D721Med (cell line): Measurements from ENCODE around the gene HNRNPA2B1.

Source experiments
- DNase-seq: peaks from one replicate; pipeline ENCODE4 v3.0.0; 2011; ENCODE audit warnings: low spot score; ENCODE audit not compliant: insufficient read length
- FAIRE-seq: peaks from 2 replicates; lab custom pipeline; 2011; peaks lifted over from hg19 to GRCh38; lab: Jason Lieb, UNC
- CTCF ChIP-seq: IDR thresholded peaks from 2 replicates; pipeline ENCODE4 v1.5.1; 2012; ENCODE audit warnings: mild to moderate bottlenecking, control low read depth; ENCODE audit not compliant: insufficient read depth; ENCODE audit errors: missing control alignments

Gene HNRNPA2B1

DNA sequence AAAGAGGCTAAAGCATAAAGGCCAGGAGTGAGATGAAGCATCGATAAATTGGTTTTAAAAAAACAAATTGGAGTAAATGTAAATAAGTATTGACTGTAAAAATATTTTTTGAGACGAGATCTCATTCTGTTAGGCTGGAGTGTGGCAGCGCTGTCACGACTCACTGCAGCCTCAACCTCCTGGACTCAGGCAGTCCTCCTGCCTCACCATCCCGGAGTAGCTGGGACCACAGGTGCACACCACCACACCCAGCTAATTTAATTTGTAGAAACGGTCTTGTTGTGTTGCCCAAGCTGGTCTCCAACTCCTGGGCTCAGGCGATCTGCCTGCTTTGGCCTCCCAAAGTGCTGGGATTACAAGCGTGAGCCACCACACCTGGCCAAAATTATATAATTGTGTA lies 17.8 kb downstream of the HNRNPA2B1 start:
- no peak for TF ChIP-seq CTCF
- no peak for FAIRE-seq
- DNase-seq, result no peak

GRCh38 chr7:26182283-26182682 lies 18.3 kb downstream of the HNRNPA2B1 start:
- no peak for DNase-seq
- no peak for TF ChIP-seq CTCF
- no peak for FAIRE-seq

DNA sequence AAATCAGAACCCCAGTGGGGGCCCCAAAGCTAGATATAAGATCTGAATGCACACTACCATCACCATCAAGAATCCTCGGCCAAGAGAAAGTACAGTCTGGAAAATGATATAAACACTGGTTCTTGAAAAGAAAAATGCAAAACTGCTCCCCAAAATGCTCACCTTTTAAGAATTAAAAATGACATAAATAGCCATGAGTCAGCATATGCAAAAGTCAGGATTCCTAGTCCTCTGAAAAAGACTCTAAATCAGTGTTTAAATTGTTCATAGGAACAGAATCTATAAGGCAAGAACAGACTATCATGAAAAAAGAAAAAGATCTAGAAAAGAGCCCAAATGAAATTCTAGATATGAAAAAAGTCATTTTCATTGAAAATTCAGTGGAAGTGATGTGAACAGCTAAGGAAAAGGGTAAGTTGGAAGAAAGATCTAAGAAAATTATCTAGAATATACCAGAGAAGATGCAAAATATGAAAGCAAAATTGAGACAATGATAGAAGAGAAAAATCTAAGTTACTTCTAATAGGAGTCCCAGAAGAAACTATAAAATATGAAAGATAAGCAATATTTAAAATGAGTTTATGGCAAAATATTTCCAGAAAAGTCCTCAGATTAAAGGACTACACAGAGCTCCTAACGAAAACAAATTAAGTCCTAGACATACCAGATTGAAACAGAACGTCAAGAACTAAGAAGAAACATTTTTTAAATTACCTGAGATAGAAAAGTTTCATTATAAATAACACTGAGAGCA lies 18.9 kb downstream of the HNRNPA2B1 start:
- no peak for DNase-seq
- FAIRE-seq, result no peak
- no peak for TF ChIP-seq CTCF

GRCh38 chr7:26180792-26181198 lies 19.8 kb downstream of the HNRNPA2B1 start:
- no peak for FAIRE-seq
- no peak for DNase-seq
- no peak for TF ChIP-seq CTCF

GRCh38 chr7:26179826-26180497 lies 20.6 kb downstream of the HNRNPA2B1 start:
- DNase-seq (no peak), FAIRE-seq (no peak)
- no peak for TF ChIP-seq CTCF

- FAIRE-seq (no peak), DNase-seq (no peak)
- TF ChIP-seq CTCF, result no peak
Observed at GRCh38 chr7:26179422-26179821, 21.1 kb downstream of the HNRNPA2B1 start.
